HEK293 (cell line): ENCODE results near the gene THBS2.

Experiments used
- CTCF ChIA-PET: fragments of 350-600 bp; formaldehyde crosslinking; extraction: SDS; loops from one replicate; lab custom pipeline; 2021; ENCODE audit warnings: antibody characterized with exemption; lab: Yijun Ruan, JAX
- POLR2A ChIA-PET: fragments of 300-600 bp; formaldehyde crosslinking; extraction: SDS; loops from one replicate; lab custom pipeline; 2020; ENCODE audit warnings: antibody characterized with exemption, inconsistent platforms; lab: Yijun Ruan, JAX
- H3K27ac ChIP-seq: fragments of 200-500 bp; sonication (Bioruptor generic); 2 replicates; pipeline ENCODE4 v1.5.1; 2014; ENCODE audit warnings: low read depth, low read length, control low read depth, inconsistent platforms; ENCODE audit errors: extremely low read depth
- H3K36me3 ChIP-seq, 2 experiments: fragments of 200-500 bp in 1 of 2; sonication (Bioruptor generic) in 1 of 2; 1 replicate in 1 of 2; 2 replicates in 1 of 2; pipeline ENCODE4 v1.5.1; 2014 to 2017; ENCODE audit warnings: inconsistent platforms in 2 of 2, low read length in 2 of 2; ENCODE audit not compliant: control insufficient read depth in 2 of 2, insufficient read depth in 1 of 2
- H3K4me1 ChIP-seq: fragments of 200-500 bp; sonication (Bioruptor generic); 2 replicates; pipeline ENCODE4 v1.5.1; 2014; ENCODE audit warnings: mild to moderate bottlenecking, low read length, inconsistent platforms; ENCODE audit not compliant: control insufficient read depth, insufficient read depth
- H3K4me3 ChIP-seq: 2 replicates; pipeline ENCODE4 v1.5.1; 2011; ENCODE audit warnings: low read depth, mild to moderate bottlenecking, control low read depth, low read length, moderate library complexity
- H3K9me3 ChIP-seq: fragments of 200-500 bp; sonication (Bioruptor generic); 2 replicates; pipeline ENCODE4 v1.5.1; 2014; ENCODE audit warnings: low read depth, low read length, inconsistent platforms; ENCODE audit not compliant: control insufficient read depth, insufficient read depth
- BCL11B ChIP-seq: fragments of 450-650 bp; formaldehyde crosslinking; IDR thresholded peaks from 2 replicates; pipeline ENCODE4 v1.5.1; 2016; ENCODE audit warnings: low read depth, missing biosample characterization, missing genetic modification characterization
- GLI4 ChIP-seq: fragments of 450-650 bp; formaldehyde crosslinking; IDR thresholded peaks from 2 replicates; pipeline ENCODE4 v1.5.1; 2016; ENCODE audit warnings: missing biosample characterization, missing genetic modification characterization
- HIC1 ChIP-seq: fragments of 450-650 bp; formaldehyde crosslinking; IDR thresholded peaks from 2 replicates; pipeline ENCODE4 v1.5.1; 2016; ENCODE audit warnings: missing biosample characterization, missing genetic modification characterization
- KLF17 ChIP-seq: fragments of 450-650 bp; formaldehyde crosslinking; IDR thresholded peaks from 2 replicates; pipeline ENCODE4 v1.5.1; 2016; ENCODE audit warnings: missing biosample characterization, missing genetic modification characterization
- PATZ1 ChIP-seq: fragments of 450-650 bp; formaldehyde crosslinking; IDR thresholded peaks from 2 replicates; pipeline ENCODE4 v1.5.1; 2016; ENCODE audit warnings: missing biosample characterization, missing genetic modification characterization
- REPIN1 ChIP-seq: fragments of 450-650 bp; formaldehyde crosslinking; IDR thresholded peaks from 2 replicates; pipeline ENCODE4 v1.5.1; 2017; ENCODE audit warnings: missing biosample characterization, missing genetic modification characterization, low read depth
- TSHZ1 ChIP-seq: fragments of 450-650 bp; formaldehyde crosslinking; IDR thresholded peaks from 2 replicates; pipeline ENCODE4 v1.5.1; 2016; ENCODE audit warnings: missing biosample characterization, missing genetic modification characterization, borderline replicate concordance
- YY2 ChIP-seq: fragments of 450-650 bp; formaldehyde crosslinking; IDR thresholded peaks from 2 replicates; pipeline ENCODE4 v1.5.1; 2016; ENCODE audit warnings: missing biosample characterization, missing genetic modification characterization
- ZFP41 ChIP-seq: fragments of 450-650 bp; formaldehyde crosslinking; IDR thresholded peaks from 2 replicates; pipeline ENCODE4 v1.5.1; 2016; ENCODE audit warnings: missing biosample characterization, missing genetic modification characterization, borderline replicate concordance
- ZNF146 ChIP-seq: fragments of 450-650 bp; formaldehyde crosslinking; IDR thresholded peaks from 2 replicates; pipeline ENCODE4 v1.5.1; 2016; ENCODE audit warnings: missing biosample characterization, missing genetic modification characterization
- ZNF324 ChIP-seq: fragments of 450-650 bp; formaldehyde crosslinking; IDR thresholded peaks from 2 replicates; pipeline ENCODE4 v1.5.1; 2016; ENCODE audit warnings: missing biosample characterization, missing genetic modification characterization
- ZNF423 ChIP-seq: fragments of 450-650 bp; formaldehyde crosslinking; IDR thresholded peaks from 2 replicates; pipeline ENCODE4 v1.5.1; 2016; ENCODE audit warnings: missing biosample characterization, missing genetic modification characterization
- ZNF544 ChIP-seq: fragments of 450-650 bp; formaldehyde crosslinking; IDR thresholded peaks from 2 replicates; pipeline ENCODE4 v1.5.0; 2017; ENCODE audit warnings: missing biosample characterization, missing genetic modification characterization
- ZNF639 ChIP-seq: fragments of 450-650 bp; formaldehyde crosslinking; IDR thresholded peaks from 2 replicates; pipeline ENCODE4 v1.5.1; 2016; ENCODE audit warnings: missing biosample characterization, missing genetic modification characterization
- ZNF660 ChIP-seq: fragments of 450-650 bp; IDR thresholded peaks from 2 replicates; pipeline ENCODE4 v1.5.1; 2018; ENCODE audit warnings: missing biosample characterization, mild to moderate bottlenecking, missing genetic modification characterization
- ZNF791 ChIP-seq: fragments of 450-650 bp; formaldehyde crosslinking; IDR thresholded peaks from 2 replicates; pipeline ENCODE4 v1.5.1; 2016; ENCODE audit warnings: missing biosample characterization, missing genetic modification characterization
- ZSCAN16 ChIP-seq: fragments of 450-650 bp; formaldehyde crosslinking; IDR thresholded peaks from 2 replicates; pipeline ENCODE4 v1.5.1; 2016; ENCODE audit warnings: missing biosample characterization, missing genetic modification characterization

THBS2 gene

GRCh38 chr6:169171951-169172350, 81.7 kb downstream of the THBS2 start (continued):
- no peak for TF ChIP-seq ZNF423 (tag by site-specific recombination)

- Histone ChIP-seq H3K4me3 (no peak overlapping the region), H3K27ac (no peak overlapping the region), H3K4me1 (no peaks in the 10 kb centered on the region), H3K9me3 (no peaks in the 10 kb centered on the region), H3K36me3 (no peaks in the 10 kb centered on the region)
- ChIA-PET POLR2A (no interaction called here), CTCF (no interaction called here)
- TF ChIP-seq YY2 (tag by site-specific recombination) = no peak
- TF ChIP-seq TSHZ1 (tag by site-specific recombination) = no peak
- no peak for TF ChIP-seq BCL11B (tag by site-specific recombination)
- TF ChIP-seq GLI4 = no peak
- TF ChIP-seq ZNF660 (tag by site-specific recombination) = no peak
- no peak for TF ChIP-seq KLF17 (tag by site-specific recombination)
- TF ChIP-seq ZNF639 = no peak
- no peak for TF ChIP-seq PATZ1
- no peak for TF ChIP-seq ZNF146 (tag by site-specific recombination)
- no peak for TF ChIP-seq ZNF544
- TF ChIP-seq ZNF324 (tag by site-specific recombination) = no peak
- no peak for TF ChIP-seq ZNF791 (tag by site-specific recombination)
- TF ChIP-seq HIC1 = no peak
- no peak for TF ChIP-seq REPIN1
- TF ChIP-seq ZFP41 (tag by site-specific recombination) = no peak
- TF ChIP-seq ZSCAN16 = no peak
- TF ChIP-seq, all 188 proteins: peak for 0
These were observed 82.6 kb downstream of the THBS2 start for GRCh38 chr6:169171016-169171415.
